ENCODE results near the gene PRKG2. TPM values are rescaled to one million over a fixed set of nuclear protein-coding genes. Genes with fewer than 3 reads are reported as not detected.

Gene PRKG2
- total RNA-seq, 1 experiment from 2014 or later = 1.9 TPM

DNA sequence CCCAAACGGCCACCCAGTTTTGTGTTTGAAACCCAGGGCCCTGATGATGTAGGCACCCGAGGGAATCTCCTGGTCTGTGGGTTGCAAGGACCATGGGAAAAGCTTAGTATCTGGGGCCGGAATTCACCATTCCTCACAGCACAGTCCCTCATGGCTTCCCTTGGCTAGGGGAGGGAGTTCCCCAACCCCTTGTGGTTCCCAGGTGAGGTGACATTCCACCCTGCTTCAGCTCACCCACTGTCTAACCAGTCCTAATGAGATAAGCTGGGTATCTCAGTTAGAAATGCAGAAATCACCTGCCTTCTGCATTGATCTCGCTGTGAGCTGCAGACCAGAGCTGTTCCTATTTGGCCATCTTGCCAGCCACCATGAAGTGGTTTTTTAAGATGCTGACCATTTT lies 84.0 kb downstream of the PRKG2 start:
- H2BK12ac ChIP-seq (ENCODE audit: insufficient read length, low read depth, low read length) = no peak overlapping the region
- H3K4me2 ChIP-seq (ENCODE audit: insufficient read depth, insufficient read length, low read length) = no peak overlapping the region
- no peak overlapping the region for H3K27ac ChIP-seq (ENCODE audit: insufficient read length, low read depth, low read length)
- H3K14ac ChIP-seq (ENCODE audit: insufficient read depth, low read length) = no peak overlapping the region; the same call in 1 of the 2 replicates
- H2BK5ac ChIP-seq (ENCODE audit: insufficient read length, low read length) = no peak overlapping the region
- no peak overlapping the region for H2AFZ ChIP-seq (ENCODE audit: low read length)
- Mint-ChIP-seq H3K27ac (0 out of 7 replicates have a peak overlapping the region, but pooled peaks of 1 of the 3 experiments have one; percentile 14), H3K9me3 (peaks cover 0 to 4% of the 10 kb centered on the region in 2 experiments; a peak in 3 of 5 replicates), H3K36me3 (ENCODE audit: insufficient read depth in 1 of 3, low read depth in 3 of 3) (peaks cover 0 to 2% (median 0%) of the 10 kb centered on the region in 3 experiments; a peak in 2 of 7 replicates), H3K4me3 (no peak overlapping the region), H3K27me3 (ENCODE audit: low read depth) (no peaks in the 10 kb centered on the region; the same call in 1 of the 2 replicates), H3K4me1 (peaks cover 11% of the 10 kb centered on the region in 2 experiments)
- no peaks in the 10 kb centered on the region for H3K23me2 ChIP-seq (ENCODE audit: insufficient read length, low read depth, low read length, poor library complexity, severe bottlenecking)
- no peaks in the 10 kb centered on the region for H3K79me2 ChIP-seq (ENCODE audit: insufficient read depth, low read length)
- H3K9ac ChIP-seq (ENCODE audit: extremely low read depth, insufficient read length, low read length) = no peak overlapping the region
- no peaks in the 10 kb centered on the region; the same call in 1 of the 2 replicates for H3K4me1 ChIP-seq (ENCODE audit: insufficient read depth, low read length)
- H2BK120ac ChIP-seq (ENCODE audit: low read depth, low read length, poor library complexity, severe bottlenecking) = no peak overlapping the region
- no peaks in the 10 kb centered on the region for H3K27me3 ChIP-seq (ENCODE audit: insufficient read depth, low read length)
- no peak overlapping the region for H4K91ac ChIP-seq (ENCODE audit: insufficient read length, low read depth, low read length)
- H4K8ac ChIP-seq (replicated peaks; ENCODE audit: insufficient read length, low read depth, low read length) = no peak overlapping the region
- H3K18ac ChIP-seq (ENCODE audit: insufficient read length, low read depth, low read length) = no peak overlapping the region
- no peaks in the 10 kb centered on the region for H4K20me1 ChIP-seq (ENCODE audit: control insufficient read depth, insufficient read depth, insufficient read length)
- no peak overlapping the region for H3K56ac ChIP-seq (ENCODE audit: insufficient read length, low read depth, low read length)
- no peak overlapping the region for H4K5ac ChIP-seq (ENCODE audit: insufficient read length, low read depth, low read length)
- TF ChIP-seq, protein P1, sequence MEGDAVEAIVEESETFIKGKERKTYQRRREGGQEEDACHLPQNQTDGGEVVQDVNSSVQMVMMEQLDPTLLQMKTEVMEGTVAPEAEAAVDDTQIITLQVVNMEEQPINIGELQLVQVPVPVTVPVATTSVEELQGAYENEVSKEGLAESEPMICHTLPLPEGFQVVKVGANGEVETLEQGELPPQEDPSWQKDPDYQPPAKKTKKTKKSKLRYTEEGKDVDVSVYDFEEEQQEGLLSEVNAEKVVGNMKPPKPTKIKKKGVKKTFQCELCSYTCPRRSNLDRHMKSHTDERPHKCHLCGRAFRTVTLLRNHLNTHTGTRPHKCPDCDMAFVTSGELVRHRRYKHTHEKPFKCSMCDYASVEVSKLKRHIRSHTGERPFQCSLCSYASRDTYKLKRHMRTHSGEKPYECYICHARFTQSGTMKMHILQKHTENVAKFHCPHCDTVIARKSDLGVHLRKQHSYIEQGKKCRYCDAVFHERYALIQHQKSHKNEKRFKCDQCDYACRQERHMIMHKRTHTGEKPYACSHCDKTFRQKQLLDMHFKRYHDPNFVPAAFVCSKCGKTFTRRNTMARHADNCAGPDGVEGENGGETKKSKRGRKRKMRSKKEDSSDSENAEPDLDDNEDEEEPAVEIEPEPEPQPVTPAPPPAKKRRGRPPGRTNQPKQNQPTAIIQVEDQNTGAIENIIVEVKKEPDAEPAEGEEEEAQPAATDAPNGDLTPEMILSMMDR (conservative IDR thresholded peaks at IDR 0.05) = no peak
- no peak overlapping the region for H3T11ph ChIP-seq (ENCODE audit: low read length)
- no peaks in the 10 kb centered on the region for H3K79me1 ChIP-seq (ENCODE audit: insufficient read depth, low read depth, low read length, poor library complexity, severe bottlenecking)
- H3K9me3 ChIP-seq (ENCODE audit: control insufficient read depth, low read depth, low read length) = no peaks in the 10 kb centered on the region
- WGBS (ENCODE audit: extremely low coverage, insufficient read length, low lambda C conversion rate) = no CpG with 5 or more reads among the region's 4 CpGs
- no peak overlapping the region for H2BK20ac ChIP-seq (ENCODE audit: low read depth, low read length, poor library complexity, severe bottlenecking)
- no peak overlapping the region for H2BK15ac ChIP-seq (ENCODE audit: low read depth, low read length)
- peak; percentile 26 for DNase-seq
- H3K23ac ChIP-seq (ENCODE audit: insufficient read length, low read depth, low read length) = no peak overlapping the region
- no peak overlapping the region for H3K4ac ChIP-seq (ENCODE audit: low read depth, low read length)
- no peak overlapping the region for H2AK5ac ChIP-seq (ENCODE audit: insufficient read length, low read length)

Measured in H9 (cell line).